ENCODE measurements around the gene FNIP2. TPM values are rescaled to one million over a fixed set of nuclear protein-coding genes. Genes with fewer than 3 reads are reported as not detected.

FNIP2 gene
- total and polyA plus RNA-seq, 9 of the 15 experiments (the other 6 are each of a cell fraction or from before 2014, with no cell fraction given): 1.7 to 15.5 (median 8.3) TPM

- no peaks in the 10 kb centered on the region for H3K27me3 ChIP-seq (ENCODE audit: control insufficient read depth in 2 of 2, insufficient read depth in 2 of 2, low read length in 2 of 2)
- H4K20me1 ChIP-seq (replicated peaks; ENCODE audit: control insufficient read depth, insufficient read depth, low read length): no peaks in the 10 kb centered on the region
- H3K36me3 ChIP-seq (ENCODE audit: control insufficient read depth, insufficient read depth, low read length): 0 out of 3 replicates have a peak, but pooled peaks cover 3% of the 10 kb centered on the region
- H3K9me1 ChIP-seq (ENCODE audit: control insufficient read depth, insufficient read depth, low read length): no peaks in the 10 kb centered on the region
- intact Hi-C loops (cut with micrococcal nuclease) (loop anchor here (5.0 kb wide), 1 partner anchor 592 kb away; no protein-coding TSS in a partner anchor), in situ Hi-C loops (cut with MboI) (loop anchor here (10.0 kb wide), 1 partner anchor 591 kb away; no protein-coding TSS in a partner anchor)
- 70% methylated on average over 6 of the region's 6 CpGs for WGBS (ENCODE audit: insufficient coverage, low coverage, missing lambda C conversion rate)
- H2AFZ ChIP-seq (ENCODE audit: low read depth, low read length): no peak overlapping the region
- H3K4me1 ChIP-seq (replicated peaks in 1 of 2; ENCODE audit: control insufficient read depth in 2 of 2, insufficient read depth in 2 of 2, low read length in 2 of 2): no peaks in the 10 kb centered on the region
- no TSS peak for BruUV-seq (replicated peaks)
- no peak overlapping the region for H3K4me3 ChIP-seq
- POLR2A ChIA-PET: interaction anchor here (0.6 kb wide), 1 partner anchor 62 kb away, joined by 4 read pairs; no protein-coding TSS in a partner anchor
- ATAC-seq (no peak), FAIRE-seq (no peak), DNase-seq (ENCODE audit: extremely low read depth in 1 of 4, low spot score in 3 of 4) (no peak)
- H3K79me2 ChIP-seq (ENCODE audit: control insufficient read depth, insufficient read depth, low read length): no peaks in the 10 kb centered on the region
- H3K4me2 ChIP-seq (ENCODE audit: insufficient read depth, low read length): no peak overlapping the region
- no peak overlapping the region for H3K9ac ChIP-seq (ENCODE audit: insufficient read depth in 1 of 2, low read depth in 2 of 2, low read length in 2 of 2)
- H3K9me3 ChIP-seq (replicated peaks; ENCODE audit: control insufficient read depth, insufficient read depth, low read depth, low read length): no peaks in the 10 kb centered on the region
- no peak overlapping the region for H3K27ac ChIP-seq (ENCODE audit: extremely low read depth, low read depth, low read length)
- CTCF ChIA-PET (ENCODE audit: low intra/inter-chr PET ratio): no interaction called here
- TF ChIP-seq, protein P1, sequence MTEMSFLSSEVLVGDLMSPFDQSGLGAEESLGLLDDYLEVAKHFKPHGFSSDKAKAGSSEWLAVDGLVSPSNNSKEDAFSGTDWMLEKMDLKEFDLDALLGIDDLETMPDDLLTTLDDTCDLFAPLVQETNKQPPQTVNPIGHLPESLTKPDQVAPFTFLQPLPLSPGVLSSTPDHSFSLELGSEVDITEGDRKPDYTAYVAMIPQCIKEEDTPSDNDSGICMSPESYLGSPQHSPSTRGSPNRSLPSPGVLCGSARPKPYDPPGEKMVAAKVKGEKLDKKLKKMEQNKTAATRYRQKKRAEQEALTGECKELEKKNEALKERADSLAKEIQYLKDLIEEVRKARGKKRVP (CRISPR knock-in tag; IDR thresholded peaks at IDR 0.05): no peak
- TF ChIP-seq E2F5 (CRISPR knock-in tag; IDR thresholded peaks at IDR 0.05) (no peak), CTBP1 (IDR thresholded peaks at IDR 0.05; ENCODE audit: borderline replicate concordance) (no peak), NEUROD1 (IDR thresholded peaks at IDR 0.05; ENCODE audit: borderline replicate concordance, low read depth, low read length, partially characterized antibody) (no peak), GTF2A2 (tag; IDR thresholded peaks at IDR 0.05) (no peak), GABPB2 (CRISPR knock-in tag; conservative IDR thresholded peaks at IDR 0.05) (no peak), CSDE1 (IDR thresholded peaks at IDR 0.05) (no peak)
- TF ChIP-seq, protein P2, sequence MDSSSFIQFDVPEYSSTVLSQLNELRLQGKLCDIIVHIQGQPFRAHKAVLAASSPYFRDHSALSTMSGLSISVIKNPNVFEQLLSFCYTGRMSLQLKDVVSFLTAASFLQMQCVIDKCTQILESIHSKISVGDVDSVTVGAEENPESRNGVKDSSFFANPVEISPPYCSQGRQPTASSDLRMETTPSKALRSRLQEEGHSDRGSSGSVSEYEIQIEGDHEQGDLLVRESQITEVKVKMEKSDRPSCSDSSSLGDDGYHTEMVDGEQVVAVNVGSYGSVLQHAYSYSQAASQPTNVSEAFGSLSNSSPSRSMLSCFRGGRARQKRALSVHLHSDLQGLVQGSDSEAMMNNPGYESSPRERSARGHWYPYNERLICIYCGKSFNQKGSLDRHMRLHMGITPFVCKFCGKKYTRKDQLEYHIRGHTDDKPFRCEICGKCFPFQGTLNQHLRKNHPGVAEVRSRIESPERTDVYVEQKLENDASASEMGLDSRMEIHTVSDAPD (CRISPR knock-in tag; IDR thresholded peaks at IDR 0.05): no peak
- TF ChIP-seq, protein P3, sequence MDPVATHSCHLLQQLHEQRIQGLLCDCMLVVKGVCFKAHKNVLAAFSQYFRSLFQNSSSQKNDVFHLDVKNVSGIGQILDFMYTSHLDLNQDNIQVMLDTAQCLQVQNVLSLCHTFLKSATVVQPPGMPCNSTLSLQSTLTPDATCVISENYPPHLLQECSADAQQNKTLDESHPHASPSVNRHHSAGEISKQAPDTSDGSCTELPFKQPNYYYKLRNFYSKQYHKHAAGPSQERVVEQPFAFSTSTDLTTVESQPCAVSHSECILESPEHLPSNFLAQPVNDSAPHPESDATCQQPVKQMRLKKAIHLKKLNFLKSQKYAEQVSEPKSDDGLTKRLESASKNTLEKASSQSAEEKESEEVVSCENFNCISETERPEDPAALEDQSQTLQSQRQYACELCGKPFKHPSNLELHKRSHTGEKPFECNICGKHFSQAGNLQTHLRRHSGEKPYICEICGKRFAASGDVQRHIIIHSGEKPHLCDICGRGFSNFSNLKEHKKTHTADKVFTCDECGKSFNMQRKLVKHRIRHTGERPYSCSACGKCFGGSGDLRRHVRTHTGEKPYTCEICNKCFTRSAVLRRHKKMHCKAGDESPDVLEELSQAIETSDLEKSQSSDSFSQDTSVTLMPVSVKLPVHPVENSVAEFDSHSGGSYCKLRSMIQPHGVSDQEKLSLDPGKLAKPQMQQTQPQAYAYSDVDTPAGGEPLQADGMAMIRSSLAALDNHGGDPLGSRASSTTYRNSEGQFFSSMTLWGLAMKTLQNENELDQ (CRISPR knock-in tag; IDR thresholded peaks at IDR 0.05; ENCODE audit: borderline replicate concordance): no peak
- TF ChIP-seq, protein P4, sequence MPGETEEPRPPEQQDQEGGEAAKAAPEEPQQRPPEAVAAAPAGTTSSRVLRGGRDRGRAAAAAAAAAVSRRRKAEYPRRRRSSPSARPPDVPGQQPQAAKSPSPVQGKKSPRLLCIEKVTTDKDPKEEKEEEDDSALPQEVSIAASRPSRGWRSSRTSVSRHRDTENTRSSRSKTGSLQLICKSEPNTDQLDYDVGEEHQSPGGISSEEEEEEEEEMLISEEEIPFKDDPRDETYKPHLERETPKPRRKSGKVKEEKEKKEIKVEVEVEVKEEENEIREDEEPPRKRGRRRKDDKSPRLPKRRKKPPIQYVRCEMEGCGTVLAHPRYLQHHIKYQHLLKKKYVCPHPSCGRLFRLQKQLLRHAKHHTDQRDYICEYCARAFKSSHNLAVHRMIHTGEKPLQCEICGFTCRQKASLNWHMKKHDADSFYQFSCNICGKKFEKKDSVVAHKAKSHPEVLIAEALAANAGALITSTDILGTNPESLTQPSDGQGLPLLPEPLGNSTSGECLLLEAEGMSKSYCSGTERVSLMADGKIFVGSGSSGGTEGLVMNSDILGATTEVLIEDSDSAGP (CRISPR knock-in tag; IDR thresholded peaks at IDR 0.05): no peak
- TF ChIP-seq, protein P5, sequence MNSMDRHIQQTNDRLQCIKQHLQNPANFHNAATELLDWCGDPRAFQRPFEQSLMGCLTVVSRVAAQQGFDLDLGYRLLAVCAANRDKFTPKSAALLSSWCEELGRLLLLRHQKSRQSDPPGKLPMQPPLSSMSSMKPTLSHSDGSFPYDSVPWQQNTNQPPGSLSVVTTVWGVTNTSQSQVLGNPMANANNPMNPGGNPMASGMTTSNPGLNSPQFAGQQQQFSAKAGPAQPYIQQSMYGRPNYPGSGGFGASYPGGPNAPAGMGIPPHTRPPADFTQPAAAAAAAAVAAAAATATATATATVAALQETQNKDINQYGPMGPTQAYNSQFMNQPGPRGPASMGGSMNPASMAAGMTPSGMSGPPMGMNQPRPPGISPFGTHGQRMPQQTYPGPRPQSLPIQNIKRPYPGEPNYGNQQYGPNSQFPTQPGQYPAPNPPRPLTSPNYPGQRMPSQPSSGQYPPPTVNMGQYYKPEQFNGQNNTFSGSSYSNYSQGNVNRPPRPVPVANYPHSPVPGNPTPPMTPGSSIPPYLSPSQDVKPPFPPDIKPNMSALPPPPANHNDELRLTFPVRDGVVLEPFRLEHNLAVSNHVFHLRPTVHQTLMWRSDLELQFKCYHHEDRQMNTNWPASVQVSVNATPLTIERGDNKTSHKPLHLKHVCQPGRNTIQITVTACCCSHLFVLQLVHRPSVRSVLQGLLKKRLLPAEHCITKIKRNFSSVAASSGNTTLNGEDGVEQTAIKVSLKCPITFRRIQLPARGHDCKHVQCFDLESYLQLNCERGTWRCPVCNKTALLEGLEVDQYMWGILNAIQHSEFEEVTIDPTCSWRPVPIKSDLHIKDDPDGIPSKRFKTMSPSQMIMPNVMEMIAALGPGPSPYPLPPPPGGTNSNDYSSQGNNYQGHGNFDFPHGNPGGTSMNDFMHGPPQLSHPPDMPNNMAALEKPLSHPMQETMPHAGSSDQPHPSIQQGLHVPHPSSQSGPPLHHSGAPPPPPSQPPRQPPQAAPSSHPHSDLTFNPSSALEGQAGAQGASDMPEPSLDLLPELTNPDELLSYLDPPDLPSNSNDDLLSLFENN (IDR thresholded peaks at IDR 0.05; ENCODE audit: low read depth in 2 of 2, low read length in 2 of 2): no peak
Measured at GRCh38 chr4:158854236-158854635, 85.4 kb downstream of the FNIP2 start.

All from K562 (cell line).